HS-5 (cell line): ENCODE measurements around the gene VCAN.

Source experiments
- DNase-seq: peaks from one replicate; pipeline ENCODE4 v3.0.0-alpha.2; 2012; ENCODE audit warnings: low read depth

Gene VCAN

DNA sequence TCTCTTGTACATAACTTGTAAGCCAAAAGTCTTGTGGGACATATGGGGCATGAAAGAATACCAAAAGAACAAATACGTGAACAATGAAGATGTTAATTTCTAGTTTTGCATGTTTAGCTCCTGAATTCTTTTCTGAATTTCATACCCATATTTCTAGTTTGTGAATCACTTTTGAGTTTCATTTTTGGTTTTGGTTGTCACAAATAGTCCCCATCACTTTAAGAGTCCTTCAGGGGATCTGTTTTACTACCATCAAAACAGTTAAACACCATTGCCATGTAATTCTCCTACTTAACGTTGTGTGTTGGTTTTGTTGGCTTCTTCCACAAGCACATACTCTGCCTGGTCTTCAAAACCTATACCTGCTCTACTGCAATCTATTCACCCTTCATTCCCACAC is 27.0 kb downstream of the VCAN start:
- DNase-seq: no peak

DNA sequence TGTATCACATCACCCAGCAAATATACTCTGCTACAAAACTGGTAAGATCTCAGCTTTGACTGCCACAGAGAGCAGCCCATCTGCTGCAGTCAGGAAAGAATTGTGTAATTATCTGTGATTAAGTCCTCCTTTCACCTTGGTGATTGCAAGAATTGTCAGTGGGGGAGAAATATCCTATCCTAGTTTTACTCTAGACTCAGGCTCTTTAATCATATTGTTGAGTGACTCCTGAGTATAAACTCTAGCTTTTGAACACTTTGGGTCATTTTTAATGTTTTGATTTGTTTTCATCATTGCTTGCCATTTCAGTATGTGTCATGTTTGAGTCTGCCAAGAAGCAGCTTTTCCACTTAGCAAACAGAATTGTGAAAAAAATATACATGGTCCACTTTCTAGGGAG is 32.1 kb downstream of the VCAN start:
- no peak for DNase-seq

DNA sequence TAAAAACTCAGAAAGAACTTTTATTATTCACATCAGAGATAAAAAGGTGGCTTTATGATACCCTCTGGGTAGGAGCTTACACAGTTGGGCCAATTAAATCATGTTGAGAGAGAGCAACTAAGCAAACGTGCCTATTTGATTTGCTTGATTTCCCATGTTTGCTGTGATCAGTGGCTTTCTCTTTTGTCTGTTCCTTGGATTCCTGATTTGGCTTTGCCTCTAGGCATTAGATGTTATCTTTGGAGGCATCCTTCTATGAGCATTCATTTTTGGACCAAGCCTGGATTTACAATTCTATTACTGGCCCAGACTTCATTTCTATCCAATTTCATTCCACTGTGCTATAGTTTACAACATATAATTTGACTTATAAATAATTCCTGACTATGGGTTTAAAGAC is 35.9 kb downstream of the VCAN start:
- no peak for DNase-seq

DNA sequence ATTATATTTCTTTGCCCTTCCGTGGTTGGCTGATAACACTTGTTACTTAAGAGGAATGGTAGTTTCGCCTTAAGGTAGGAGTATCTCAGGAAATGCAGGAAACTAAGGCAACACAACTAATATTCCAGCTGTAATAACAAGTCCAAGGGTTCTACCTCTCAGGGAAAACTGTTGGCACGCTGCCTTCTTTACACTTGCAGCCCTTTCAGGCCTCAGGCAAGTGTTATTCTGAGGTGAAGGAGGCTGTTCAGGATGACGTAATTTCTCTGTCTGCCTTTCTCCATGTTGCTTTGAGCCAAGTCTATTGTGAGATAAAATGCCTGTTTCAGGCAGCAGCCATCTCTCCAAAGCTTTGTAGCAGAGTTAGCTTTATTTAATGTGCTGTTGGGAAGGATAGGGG is 38.0 kb downstream of the VCAN start:
- DNase-seq: no peak

DNA sequence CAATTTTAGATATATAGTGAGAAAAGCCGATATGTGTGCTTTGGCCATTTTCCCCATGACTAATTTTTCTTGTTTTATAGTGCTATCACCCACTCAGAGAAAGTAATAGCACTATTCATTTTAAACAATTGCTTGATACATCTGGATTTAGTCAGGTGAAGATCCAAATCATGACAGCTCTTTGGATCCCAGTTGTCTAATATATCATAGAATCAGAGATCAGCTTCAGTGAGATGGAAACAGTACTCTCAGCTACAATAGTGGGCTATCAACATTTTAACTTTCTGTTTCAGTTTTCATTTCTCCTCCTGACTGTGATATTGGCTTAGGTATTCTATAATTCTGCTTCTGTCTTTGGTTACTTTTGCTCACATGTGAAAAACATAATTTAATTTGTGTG is 38.7 kb downstream of the VCAN start:
- DNase-seq: no peak

DNA sequence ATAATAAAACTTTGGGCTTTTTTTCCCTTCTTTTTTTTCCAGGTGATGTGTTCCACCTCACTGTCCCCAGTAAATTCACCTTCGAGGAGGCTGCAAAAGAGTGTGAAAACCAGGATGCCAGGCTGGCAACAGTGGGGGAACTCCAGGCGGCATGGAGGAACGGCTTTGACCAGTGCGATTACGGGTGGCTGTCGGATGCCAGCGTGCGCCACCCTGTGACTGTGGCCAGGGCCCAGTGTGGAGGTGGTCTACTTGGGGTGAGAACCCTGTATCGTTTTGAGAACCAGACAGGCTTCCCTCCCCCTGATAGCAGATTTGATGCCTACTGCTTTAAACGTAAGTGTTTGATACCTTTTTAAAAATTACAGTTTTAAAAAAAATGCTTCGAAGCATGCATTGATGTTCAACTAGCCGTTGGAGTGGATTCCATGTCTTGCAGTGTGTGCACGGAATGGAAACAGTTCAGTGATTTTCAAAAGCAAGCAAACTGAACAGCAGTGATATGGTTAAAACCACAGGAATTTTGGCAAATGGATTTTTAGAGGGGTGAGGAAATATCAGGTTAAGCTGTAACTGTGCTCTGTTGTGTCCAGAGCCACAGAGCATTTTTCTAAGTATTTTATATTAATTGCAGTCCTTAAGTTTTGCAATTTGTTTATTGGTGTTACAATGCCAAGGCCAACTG is 40.7 kb downstream of the VCAN start:
- no peak for DNase-seq

DNA sequence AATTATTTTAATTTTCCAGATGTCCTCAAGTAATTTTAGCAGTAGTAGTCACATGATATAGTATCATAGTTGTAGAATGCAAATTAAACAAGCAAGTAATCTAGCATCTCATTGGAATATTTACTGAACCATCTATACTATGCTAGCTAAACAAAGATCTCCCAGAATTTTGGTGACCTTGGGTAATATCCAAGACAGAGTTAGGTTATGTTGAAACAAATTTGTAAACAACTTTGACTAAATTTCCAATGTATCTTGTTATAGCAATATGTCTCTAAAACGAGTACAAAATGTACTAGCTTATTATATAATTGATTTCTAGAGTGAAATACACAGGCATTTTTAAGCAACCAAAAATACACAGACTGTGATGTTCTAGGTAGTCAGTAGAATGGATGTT is 41.5 kb downstream of the VCAN start:
- DNase-seq: no peak

DNA sequence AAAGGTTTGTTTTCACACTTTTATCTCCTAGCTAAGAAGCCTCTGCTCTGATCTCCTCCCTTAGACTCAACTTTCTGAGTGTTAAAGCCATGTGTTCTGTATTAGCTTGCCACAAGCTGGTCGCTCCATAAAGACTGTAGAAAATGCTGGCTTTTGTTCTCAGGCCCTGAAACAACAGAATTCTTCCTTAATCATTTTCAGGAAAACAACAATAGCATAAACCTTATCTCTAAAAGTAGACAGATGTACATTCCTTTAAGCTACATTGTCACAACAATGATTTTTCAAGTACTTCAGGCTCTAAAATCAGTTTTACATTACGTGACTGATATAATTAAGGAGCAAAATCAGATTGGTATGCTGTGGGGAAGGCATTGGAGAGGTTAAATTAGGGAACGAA is 41.9 kb downstream of the VCAN start:
- DNase-seq: no peak

DNA sequence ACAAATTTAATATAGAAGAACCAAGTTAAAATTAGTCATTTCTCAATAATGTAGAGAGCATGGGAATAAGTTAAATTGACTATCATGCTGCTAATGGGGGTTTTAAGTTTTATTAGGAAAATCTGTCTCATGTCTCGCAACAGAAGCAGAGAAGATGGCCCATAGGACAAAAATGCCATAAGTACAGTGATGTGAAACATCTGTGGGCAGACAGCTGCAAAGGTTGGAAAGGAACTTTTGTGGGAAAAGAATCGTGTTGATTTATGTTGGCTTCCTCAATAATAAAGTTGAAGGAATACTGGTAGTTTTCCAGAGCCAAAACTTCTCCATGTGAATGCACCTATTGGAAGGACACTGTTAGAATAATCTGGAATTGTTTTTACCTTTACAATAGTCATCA is 44.8 kb downstream of the VCAN start:
- no peak for DNase-seq

DNA sequence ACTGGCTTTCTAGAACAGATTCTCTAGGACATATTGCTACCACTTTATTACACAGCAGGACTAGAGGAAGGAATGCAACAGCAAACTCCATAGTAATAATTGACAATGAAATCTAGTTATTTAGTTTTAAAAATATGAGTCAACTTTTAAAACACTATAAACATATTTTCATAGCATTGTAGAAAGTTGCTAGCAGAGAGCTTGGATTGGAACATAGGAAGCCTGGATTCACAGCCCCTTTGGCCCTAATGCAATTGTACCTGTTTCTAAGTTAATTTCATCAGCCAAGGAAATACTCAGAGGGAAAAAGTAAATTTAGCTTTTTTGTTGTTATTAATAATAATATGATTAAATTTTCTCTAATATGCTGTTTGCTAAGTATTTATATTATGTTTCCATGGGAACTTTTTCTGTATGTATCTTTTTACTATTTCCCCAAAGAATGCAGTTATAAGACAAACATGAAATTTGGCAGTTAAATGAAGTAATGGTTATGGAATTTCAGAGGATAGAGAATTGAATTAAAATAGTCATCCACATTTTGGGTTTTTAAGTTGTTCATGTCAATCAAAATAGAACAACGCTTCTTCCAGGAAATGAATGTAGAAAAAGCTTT is 45.6 kb downstream of the VCAN start:
- no peak for DNase-seq

DNA sequence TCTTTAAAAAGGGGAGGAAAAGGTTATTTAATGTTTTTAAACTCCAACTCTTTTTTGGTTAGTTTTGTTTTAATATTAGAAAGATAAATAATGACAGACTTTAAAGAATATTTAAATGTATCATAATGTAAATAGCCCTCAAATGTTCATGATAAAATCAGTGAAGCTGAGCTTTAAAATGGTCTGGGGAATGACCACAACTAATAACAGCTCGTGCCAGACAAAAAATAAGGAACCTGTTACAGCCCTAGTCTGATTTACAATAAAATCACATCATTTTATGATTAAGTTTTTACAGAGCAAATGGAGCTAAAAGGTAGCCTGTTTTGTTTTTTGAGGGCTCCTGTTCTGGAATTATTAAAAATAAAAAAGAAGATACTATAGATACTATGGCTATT is 46.1 kb downstream of the VCAN start:
- no peak for DNase-seq

DNA sequence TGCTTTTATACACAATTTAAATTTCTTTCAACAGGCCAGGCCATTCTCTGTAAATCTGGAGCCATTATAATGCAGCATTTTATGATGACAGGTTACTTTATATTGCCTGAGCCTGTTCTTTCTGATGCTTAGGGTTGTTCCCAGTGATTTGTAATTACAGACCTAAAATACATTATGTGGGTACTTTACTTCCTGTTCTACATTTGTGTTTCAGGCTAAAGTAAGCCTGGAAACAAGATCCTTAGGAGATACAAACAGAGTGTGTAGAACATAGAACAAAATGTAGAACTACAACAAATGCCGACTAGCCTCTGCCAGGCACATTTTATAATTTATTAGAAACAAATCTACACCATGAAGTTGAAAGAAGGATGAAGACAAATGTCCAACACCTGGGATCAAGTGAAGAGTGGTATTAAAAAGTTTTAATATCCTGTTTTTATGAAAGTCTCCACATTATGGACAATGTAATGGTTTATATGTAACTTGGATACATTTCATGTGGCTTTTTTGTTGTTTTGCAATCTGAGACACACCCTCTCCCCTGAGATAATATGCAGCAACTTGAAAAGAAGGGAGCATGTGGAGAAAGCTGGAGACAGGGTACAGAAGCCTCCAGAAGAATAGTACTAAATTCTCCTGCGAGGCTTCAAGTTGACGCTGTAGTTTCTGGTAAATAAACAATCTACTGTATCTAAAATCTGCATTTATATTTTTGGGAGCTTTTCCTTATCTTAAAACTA is 46.9 kb downstream of the VCAN start:
- no peak for DNase-seq

DNA sequence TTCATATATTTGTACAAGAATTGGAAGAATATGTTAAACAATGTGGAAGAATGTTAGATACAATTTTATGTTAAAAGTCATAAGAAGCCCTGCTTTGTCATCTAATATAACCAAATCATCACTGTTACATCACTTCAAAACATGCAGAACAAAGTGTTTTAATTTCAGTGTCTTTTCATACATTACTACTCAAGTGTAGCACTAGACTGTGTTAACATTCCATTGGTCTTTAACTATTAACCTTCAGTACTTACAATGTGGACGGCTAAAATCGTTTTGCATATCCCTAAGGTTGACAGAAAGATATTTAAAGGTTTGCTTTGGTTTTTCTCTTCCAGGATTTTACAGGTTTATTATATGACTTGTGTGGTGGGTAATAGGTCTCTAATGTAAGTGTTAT is 50.9 kb downstream of the VCAN start:
- no peak for DNase-seq

DNA sequence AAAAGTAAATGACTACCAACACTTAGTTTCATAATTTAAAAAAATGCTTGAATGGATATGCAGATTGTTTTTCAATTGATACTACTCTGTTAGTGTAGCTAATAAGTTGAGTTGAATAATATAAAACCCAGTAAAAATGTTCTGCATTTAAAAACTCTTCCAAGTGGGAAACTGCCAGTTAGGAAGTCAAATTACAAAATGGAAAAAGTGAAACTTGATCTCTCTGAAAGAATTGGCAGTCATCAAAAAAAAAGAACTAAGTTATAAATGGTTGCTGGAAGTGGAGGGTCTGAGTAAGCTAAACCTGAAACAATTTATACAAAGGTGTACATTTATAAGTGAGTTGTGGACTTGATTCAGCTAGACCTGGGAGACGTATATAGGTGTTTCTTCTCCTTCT is 52.4 kb downstream of the VCAN start:
- no peak for DNase-seq

DNA sequence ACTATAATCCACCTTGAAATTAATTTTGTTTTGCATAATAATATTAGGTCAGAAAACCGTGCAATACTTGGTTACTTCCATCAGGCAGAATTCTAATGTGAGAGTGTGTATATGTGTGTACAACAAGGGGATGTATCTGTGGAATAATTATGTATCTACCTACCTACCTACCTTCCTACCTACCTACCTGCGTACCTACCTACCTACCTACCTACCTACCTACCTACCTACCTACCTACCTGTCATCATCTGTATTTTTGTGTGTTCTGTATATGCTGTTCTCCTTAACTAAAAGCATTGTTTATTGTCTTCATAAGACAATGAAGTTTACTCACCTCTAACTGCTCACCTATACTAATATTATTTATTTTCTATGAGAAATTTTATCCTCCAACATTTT is 52.8 kb downstream of the VCAN start:
- no peak for DNase-seq

DNA sequence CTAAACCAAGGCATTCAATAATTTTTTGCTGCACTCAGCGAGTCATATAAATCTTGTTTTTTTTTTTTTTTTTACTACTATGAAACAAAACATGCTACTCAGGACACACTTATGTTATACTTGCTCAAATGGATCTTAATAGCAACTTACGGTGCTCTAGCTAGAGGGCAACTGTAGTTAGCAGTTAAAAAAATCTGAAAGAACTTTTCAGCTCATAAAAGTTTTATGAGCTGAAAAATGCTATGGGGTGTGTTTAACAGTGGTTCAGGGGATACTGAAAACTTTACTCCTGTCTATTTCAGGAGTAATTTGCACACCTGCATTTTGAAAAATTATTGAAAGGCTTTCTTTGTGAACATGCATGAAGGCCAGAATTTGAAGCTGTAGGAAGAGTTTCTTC is 53.4 kb downstream of the VCAN start:
- DNase-seq: no peak

DNA sequence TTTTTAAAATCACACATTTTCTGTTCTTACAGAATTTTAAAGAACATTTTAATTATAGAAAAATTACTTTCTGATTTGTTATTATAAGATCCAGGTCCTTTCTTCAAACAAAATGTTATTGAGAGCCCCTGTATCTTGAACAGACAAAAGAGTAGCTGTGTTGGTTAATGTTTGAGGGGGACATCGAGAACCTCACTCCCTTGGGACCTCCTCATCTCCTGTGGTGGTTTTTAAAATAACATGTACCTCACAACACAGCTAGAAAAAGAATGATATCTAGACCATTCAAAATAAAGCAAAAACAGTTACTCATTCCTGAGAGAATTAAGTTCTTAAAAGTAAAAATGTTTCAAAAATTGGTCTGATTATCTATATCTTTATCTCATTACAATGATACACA is 54.7 kb downstream of the VCAN start:
- DNase-seq: no peak

DNA sequence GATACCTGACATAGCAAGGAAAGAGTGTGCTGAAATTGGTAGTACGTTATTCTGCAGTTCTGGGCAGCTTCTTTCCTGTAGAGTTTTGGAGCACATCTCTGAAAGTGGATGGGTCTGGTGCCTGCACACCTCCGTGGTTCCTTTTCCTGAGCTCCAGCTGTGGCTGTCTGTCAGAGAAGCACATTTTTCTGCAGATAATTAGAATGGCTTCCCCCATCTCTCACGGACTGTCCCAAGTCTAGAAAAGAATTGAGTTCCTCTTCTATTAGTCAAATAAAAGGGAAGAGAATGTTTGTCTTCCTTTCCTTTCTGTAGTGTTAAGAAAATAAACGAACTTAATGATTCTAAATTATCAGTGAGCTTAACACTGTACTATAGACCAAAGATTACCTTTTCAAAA is 55.7 kb downstream of the VCAN start:
- DNase-seq: no peak

DNA sequence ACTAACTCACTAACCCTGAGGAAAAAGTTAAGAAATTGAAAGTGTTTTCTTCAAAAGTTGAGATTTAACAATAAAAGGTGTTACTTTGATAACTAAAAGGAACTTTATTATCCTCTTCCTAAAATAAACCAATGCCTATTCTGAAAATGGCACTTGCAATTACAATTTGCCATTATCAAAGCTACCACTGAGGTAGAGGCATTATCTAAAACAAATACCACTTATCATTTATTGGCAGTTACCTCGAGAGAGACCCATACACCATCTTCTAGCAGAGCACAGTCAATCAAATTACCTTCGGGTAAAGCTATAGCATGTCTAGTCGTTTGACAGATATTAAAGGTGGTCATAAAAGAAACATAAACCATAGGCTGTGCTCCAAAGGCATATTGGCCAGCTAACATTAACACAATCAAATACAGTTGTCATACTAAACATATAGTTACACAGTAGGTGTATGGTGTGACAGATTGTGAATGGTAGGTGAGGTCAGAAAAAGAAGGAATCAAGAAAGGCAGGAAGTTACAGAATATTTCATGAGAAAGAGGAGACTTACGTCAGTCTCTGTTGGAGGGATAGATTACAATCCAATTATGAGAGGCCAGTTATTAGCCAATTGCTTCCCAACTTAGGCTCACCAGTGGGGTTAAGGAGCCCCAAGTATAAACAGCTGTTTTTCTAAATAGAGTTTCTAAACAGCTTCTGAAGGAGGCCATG is 56.3 kb downstream of the VCAN start:
- DNase-seq: no peak

DNA sequence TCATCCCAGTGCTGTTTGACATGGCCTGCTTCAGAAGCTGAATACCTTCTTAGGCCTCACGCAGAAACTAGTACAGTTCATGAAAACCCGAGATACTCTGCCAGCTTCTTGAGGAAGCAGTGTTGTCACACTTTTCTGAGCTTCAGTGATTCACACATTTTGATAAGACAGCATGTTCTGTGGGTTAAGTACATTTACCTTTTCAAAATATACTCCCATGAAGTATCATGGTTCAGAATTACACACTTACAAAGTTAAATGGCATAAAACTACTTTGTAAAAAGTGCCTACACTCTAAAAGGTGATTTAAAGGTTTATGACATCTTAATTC is 56.9 kb downstream of the VCAN start:
- DNase-seq: no peak

DNA sequence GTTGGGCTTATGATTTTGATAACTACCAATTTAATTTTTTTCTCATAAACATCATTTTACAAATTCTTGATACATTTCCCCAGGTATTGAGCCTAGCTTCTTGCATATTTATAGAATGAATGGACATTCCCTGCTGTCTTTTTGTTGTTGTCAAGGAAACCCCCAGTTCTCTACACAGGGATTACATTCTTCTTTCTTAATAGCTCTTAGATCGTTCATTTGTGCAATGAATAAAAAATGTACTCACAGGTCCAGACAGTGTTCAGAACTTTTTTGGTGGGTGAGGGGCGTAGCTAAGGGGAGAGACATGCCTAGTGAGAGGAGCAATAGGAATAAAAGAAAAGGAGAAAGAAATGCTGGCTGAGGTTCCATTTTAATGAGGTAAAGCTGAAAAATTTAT is 58.6 kb downstream of the VCAN start:
- DNase-seq: no peak

DNA sequence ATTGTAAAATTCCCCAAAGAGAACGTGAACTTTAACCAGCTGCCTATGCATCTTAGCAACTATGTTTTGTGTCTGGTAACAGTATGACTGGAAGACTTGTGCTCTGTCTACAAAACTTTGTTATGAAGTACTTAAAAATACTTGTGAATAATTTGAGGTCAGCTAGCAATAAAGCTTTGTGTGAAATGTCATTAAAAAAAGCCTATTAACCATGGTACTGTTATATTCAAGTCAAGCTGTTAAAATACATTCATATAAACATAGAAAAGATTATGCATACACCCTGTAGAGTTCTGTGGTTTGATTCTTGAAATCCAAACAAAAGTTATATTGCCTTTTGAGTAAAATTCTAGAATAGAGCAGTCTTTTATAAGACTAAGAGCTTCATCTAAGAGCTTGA is 60.1 kb downstream of the VCAN start:
- DNase-seq: no peak

DNA sequence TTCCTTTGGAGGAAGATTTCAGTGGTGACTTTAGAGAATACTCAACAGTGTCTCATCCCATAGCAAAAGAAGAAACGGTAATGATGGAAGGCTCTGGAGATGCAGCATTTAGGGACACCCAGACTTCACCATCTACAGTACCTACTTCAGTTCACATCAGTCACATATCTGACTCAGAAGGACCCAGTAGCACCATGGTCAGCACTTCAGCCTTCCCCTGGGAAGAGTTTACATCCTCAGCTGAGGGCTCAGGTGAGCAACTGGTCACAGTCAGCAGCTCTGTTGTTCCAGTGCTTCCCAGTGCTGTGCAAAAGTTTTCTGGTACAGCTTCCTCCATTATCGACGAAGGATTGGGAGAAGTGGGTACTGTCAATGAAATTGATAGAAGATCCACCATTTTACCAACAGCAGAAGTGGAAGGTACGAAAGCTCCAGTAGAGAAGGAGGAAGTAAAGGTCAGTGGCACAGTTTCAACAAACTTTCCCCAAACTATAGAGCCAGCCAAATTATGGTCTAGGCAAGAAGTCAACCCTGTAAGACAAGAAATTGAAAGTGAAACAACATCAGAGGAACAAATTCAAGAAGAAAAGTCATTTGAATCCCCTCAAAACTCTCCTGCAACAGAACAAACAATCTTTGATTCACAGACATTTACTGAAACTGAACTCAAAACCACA is 67.4 kb downstream of the VCAN start:
- no peak for DNase-seq
